Sigmoid colon (tissue), 7 donors: ENCODE measurements around the gene KCNMB2. TPM values are rescaled to one million over a fixed set of nuclear protein-coding genes. Genes with fewer than 3 reads are reported as not detected.

Experiments used
- DNase-seq: peaks from one replicate; pipeline ENCODE4 v3.0.0-alpha.2; 2019
- H3K27ac ChIP-seq, 4 donors: fragments of 200-600 bp; sonication (generic); one replicate each; pipeline ENCODE4 v1.5.1; 2016 to 2019; ENCODE audit warnings: mild to moderate bottlenecking in 1 of 4
- H3K27me3 ChIP-seq, 3 donors: fragments of 200-600 bp; sonication (generic); one replicate each; pipeline ENCODE4 v1.5.1; 2019; ENCODE audit warnings: mild to moderate bottlenecking in 1 of 3
- H3K36me3 ChIP-seq, 4 donors: fragments of 200-600 bp; sonication (generic); one replicate each; pipeline ENCODE4 v1.5.1; 2016 to 2019
- H3K4me1 ChIP-seq, 4 donors: fragments of 200-600 bp; sonication (generic); one replicate each; pipeline ENCODE4 v1.5.1; 2017 to 2019
- H3K4me3 ChIP-seq, 4 donors: fragments of 200-600 bp; sonication (generic); one replicate each; pipeline ENCODE4 v1.5.1; 2017 to 2019; ENCODE audit warnings: mild to moderate bottlenecking in 2 of 4, moderate library complexity in 1 of 4
- H3K9me3 ChIP-seq, 4 donors: fragments of 200-600 bp in 3 of 4; sonication (generic) in 3 of 4; one replicate each; pipeline versions ENCODE4 v1.5.1 to v1.6.1; 2013 to 2019
- CTCF ChIP-seq, 4 experiments: fragments of 450-650 bp in 3 of 4; fragments of 200-600 bp in 1 of 4; IDR thresholded peaks; one replicate each; pipeline ENCODE4 v1.5.1; 2016 to 2019; ENCODE audit warnings: antibody characterized with exemption in 4 of 4, mild to moderate bottlenecking in 3 of 4, moderate library complexity in 2 of 4
- EP300 ChIP-seq, 4 donors: sonication (generic); formaldehyde crosslinking; IDR thresholded peaks; one replicate each; pipeline ENCODE4 v1.6.1; 2017; ENCODE audit warnings: antibody characterized with exemption in 4 of 4
- POLR2A ChIP-seq, 2 donors: fragments of 450-650 bp; IDR thresholded peaks; one replicate each; pipeline ENCODE4 v1.6.1; 2016; ENCODE audit warnings: antibody characterized with exemption in 2 of 2, mild to moderate bottlenecking in 2 of 2, moderate library complexity in 2 of 2
- POLR2AphosphoS5 ChIP-seq, 4 donors: sonication (generic); formaldehyde crosslinking; IDR thresholded peaks; one replicate each; pipeline ENCODE4 v1.6.1; 2017; ENCODE audit warnings: antibody characterized with exemption in 4 of 4
- WGBS, 2 donors: extraction: QIAGEN DNeasy Blood & Tissue Kit; methylation state at CpG; one replicate each; pipeline ENCODE4 v1.1.7; 2013; 5-methylcytosine and 5-hydroxymethylcytosine counted together
- intact Hi-C: fragments of 100-400 bp; cut with DNase I; formaldehyde crosslinking; loops from one replicate; pipeline ENCODE4 v1.15.1; 2023
- polyA plus RNA-seq, 3 donors: library from polyadenylated mRNA; stranded (reverse); fragments of 200-250 nt; gene quantifications; one replicate each; pipeline ENCODE4 v1.2.3, GENCODE V29; 2013
- total RNA-seq, 4 donors: library from RNA; depleted of rRNA; stranded (reverse); fragments of >200 nt; gene quantifications; one replicate each; pipeline ENCODE4 v1.1.0, GENCODE V29; 2016
- donor health status: healthy with polysubstance abuse.
- donor health status: Bipolar disorder and iron deficiency.
- donor health status: healthy.

The KCNMB2 gene
- total and polyA plus RNA-seq, 7 donors: 0.22 to 3.2 (median 1.5) TPM; not detected in 1

DNA sequence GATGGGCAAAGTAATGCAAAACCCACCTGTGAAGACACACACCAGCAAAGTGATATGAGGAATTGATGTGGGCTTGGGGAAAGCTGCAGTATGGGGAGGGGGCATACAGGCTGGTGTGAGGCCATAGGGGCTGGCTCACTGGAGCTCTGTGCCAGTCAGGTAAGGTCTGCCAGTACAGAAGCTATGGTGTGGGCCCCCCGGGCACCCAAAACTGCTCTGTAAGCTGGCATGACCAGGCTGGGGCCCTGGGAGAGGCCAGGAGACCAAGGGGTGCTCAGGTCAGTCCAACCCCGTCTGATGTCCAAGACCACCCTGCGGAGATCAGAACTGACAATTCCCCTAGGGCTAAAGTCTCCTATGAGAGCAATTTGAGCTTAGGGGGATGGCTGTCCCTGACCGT, 163.1 kb downstream of the KCNMB2 start:
- H3K36me3 ChIP-seq: no peaks in the 10 kb centered on the region
- TF ChIP-seq EP300 (IDR thresholded peaks at IDR 0.05) (no peak), POLR2A (IDR thresholded peaks at IDR 0.05) (no peak), CTCF (IDR thresholded peaks at IDR 0.05) (no peak), POLR2AphosphoS5 (IDR thresholded peaks at IDR 0.05) (no peak)
- no peak overlapping the region for H3K4me3 ChIP-seq
- intact Hi-C loops: no loop called here
- no peak for DNase-seq
- 85 to 91% methylated on average over 4 of the region's 4 CpGs for WGBS, 2 donors
- peaks cover 0 to 10% (median 2%) of the 10 kb centered on the region in 4 donors for H3K4me1 ChIP-seq
- H3K9me3 ChIP-seq: peaks cover 0 to 7% (median 1%) of the 10 kb centered on the region in 4 donors
- no peaks in the 10 kb centered on the region for H3K27me3 ChIP-seq
- no peak overlapping the region for H3K27ac ChIP-seq

DNA sequence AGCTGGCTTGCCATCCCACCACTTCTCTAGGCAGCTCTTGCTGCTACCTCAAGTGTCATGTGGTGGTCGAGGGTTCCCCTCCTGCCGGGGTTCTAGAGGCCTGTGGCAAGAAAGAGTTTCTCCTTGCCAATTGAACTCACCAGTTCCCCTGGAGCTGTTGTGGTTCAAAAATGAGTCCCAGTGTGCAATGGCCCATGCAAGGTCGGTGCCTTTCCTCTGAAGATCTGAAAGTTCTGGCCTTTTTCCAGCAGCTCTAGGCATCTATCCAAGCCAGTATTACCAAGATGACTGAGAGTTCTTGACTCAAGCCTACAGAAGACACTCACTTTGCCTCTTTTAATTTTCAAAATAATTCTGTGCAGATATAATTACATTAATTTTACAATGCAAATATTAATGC, 163.6 kb downstream of the KCNMB2 start:
- Histone ChIP-seq H3K27me3 (no peaks in the 10 kb centered on the region), H3K4me1 (peaks cover 0 to 10% (median 2%) of the 10 kb centered on the region in 4 donors), H3K9me3 (peaks cover 0 to 7% (median 1%) of the 10 kb centered on the region in 4 donors), H3K36me3 (no peaks in the 10 kb centered on the region), H3K4me3 (no peak overlapping the region), H3K27ac (no peak overlapping the region)
- TF ChIP-seq POLR2A (IDR thresholded peaks at IDR 0.05): no peak
- TF ChIP-seq POLR2AphosphoS5 (IDR thresholded peaks at IDR 0.05): no peak
- TF ChIP-seq CTCF (IDR thresholded peaks at IDR 0.05): no peak
- TF ChIP-seq EP300 (IDR thresholded peaks at IDR 0.05): no peak
- DNase-seq: no peak
- intact Hi-C loops: no loop called here
- 71 to 78% methylated on average over 3 of the region's 3 CpGs for WGBS, 2 donors

DNA sequence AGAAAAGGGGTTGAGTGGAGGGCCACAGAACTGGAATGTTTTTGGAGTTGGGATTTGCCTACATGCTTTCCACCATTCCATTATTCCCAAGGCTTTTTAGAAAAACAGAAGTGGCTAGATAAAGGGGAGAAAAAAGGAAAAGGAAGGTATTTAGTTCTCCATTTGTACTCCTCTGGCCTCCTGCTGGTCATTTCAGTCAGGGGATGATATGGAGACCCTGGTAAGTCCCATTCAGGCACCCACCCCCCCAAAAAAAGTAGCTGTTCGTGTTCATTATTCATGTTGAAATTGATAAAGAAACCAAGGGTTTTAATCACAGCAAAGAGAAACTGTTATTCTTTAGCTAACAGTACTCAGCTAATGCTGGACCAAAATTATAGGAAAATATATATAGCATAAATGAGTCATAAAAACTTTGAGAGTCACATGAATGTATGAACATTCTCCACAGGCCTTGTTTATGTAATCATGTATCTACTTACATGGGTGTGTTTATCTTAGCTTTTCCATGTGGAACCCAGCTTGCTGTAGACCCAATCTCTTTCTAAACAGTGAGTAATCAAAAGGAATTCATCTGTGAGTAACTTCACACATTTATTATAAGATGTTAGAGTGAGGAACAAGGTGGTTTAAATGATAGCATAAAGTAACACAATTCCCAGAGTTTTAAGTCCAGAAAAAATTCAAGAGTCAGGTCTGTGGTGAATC, 167.2 kb downstream of the KCNMB2 start:
- H3K27ac ChIP-seq: peak overlapping the region in 1 of 4 donors; percentile 20
- H3K9me3 ChIP-seq: no peaks in the 10 kb centered on the region
- no peaks in the 10 kb centered on the region for H3K27me3 ChIP-seq
- WGBS, 2 donors: 51 to 63% methylated on average over 1 of the region's 1 CpG
- H3K4me3 ChIP-seq: no peak overlapping the region
- H3K4me1 ChIP-seq: peaks cover 0 to 34% (median 12%) of the 10 kb centered on the region in 4 donors
- no peak for DNase-seq
- H3K36me3 ChIP-seq: no peaks in the 10 kb centered on the region
- intact Hi-C loops: no loop called here
- TF ChIP-seq POLR2AphosphoS5 (IDR thresholded peaks at IDR 0.05) (no peak), CTCF (IDR thresholded peaks at IDR 0.05) (no peak), EP300 (IDR thresholded peaks at IDR 0.05) (no peak), POLR2A (IDR thresholded peaks at IDR 0.05) (no peak)

- intact Hi-C loops: no loop called here
- Histone ChIP-seq H3K4me1 (peaks cover 0 to 43% (median 16%) of the 10 kb centered on the region in 4 donors), H3K36me3 (no peaks in the 10 kb centered on the region), H3K4me3 (no peak overlapping the region), H3K27ac (no peak overlapping the region), H3K27me3 (no peaks in the 10 kb centered on the region), H3K9me3 (no peaks in the 10 kb centered on the region)
- 74 to 77% methylated on average over 4 of the region's 4 CpGs for WGBS, 2 donors
- TF ChIP-seq POLR2AphosphoS5 (IDR thresholded peaks at IDR 0.05) (no peak), POLR2A (IDR thresholded peaks at IDR 0.05) (no peak), CTCF (IDR thresholded peaks at IDR 0.05) (no peak), EP300 (IDR thresholded peaks at IDR 0.05) (no peak)
- no peak for DNase-seq
Measured at GRCh38 chr3:178705925-178706324, 169.7 kb downstream of the KCNMB2 start.
